Measurements from ENCODE around the gene SFTA2. TPM values are rescaled to one million over a fixed set of nuclear protein-coding genes. Genes with fewer than 3 reads are reported as not detected.

The SFTA2 gene
- total and polyA plus RNA-seq, 11 donors, result not detected

DNA sequence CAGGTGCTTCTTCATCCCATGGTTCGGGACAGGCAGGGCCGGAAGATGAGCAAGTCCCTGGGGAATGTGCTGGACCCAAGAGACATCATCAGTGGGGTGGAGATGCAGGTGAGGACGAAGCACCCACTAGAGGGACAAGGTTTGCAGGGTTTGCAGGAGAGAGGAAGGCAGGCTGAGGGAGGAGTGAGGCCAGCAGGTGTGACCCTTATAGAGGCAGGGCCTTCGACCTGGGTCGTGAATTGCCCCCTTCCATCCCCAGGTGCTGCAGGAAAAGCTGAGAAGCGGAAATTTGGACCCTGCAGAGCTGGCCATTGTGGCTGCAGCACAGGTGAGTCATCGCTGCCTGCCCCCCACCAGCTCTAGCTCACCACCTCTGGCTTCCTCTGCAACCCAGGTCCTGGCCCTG is 9.5 kb downstream of the SFTA2 start:
- no peak for TF ChIP-seq POLR2A (IDR thresholded peaks at IDR 0.05)
- TF ChIP-seq, protein P1, sequence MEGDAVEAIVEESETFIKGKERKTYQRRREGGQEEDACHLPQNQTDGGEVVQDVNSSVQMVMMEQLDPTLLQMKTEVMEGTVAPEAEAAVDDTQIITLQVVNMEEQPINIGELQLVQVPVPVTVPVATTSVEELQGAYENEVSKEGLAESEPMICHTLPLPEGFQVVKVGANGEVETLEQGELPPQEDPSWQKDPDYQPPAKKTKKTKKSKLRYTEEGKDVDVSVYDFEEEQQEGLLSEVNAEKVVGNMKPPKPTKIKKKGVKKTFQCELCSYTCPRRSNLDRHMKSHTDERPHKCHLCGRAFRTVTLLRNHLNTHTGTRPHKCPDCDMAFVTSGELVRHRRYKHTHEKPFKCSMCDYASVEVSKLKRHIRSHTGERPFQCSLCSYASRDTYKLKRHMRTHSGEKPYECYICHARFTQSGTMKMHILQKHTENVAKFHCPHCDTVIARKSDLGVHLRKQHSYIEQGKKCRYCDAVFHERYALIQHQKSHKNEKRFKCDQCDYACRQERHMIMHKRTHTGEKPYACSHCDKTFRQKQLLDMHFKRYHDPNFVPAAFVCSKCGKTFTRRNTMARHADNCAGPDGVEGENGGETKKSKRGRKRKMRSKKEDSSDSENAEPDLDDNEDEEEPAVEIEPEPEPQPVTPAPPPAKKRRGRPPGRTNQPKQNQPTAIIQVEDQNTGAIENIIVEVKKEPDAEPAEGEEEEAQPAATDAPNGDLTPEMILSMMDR (IDR thresholded peaks at IDR 0.05), result no peak

GRCh38 chr6:30918670-30919069 is 13.3 kb downstream of the SFTA2 start:
- Histone ChIP-seq H3K9me3 (no peaks in the 10 kb centered on the region), H3K36me3 (peaks cover 0 to 71% (median 65%) of the 10 kb centered on the region in 9 donors), H3K4me3 (no peak overlapping the region), H3K4me1 (peaks cover 0 to 22% (median 18%) of the 10 kb centered on the region in 12 donors), H3K27me3 (no peaks in the 10 kb centered on the region), H3K27ac (no peak overlapping the region)
- WGBS, 4 donors, result 95 to 98% (median 95%) methylated on average over 8 of the region's 8 CpGs
- no peak for DNase-seq
- TF ChIP-seq POLR2A (IDR thresholded peaks at IDR 0.05), result no peak
- TF ChIP-seq, protein P1 (IDR thresholded peaks at IDR 0.05), result no peak
- intact Hi-C loops (cut with DNase I), result loop anchor here in 4 of 10 donors (5.0 to 10.0 kb wide), 6 partner anchors 124 to 276 kb away; no protein-coding TSS in a partner anchor
- no peak for ATAC-seq

More for the DNA sequence above, 9.5 kb downstream of the SFTA2 start:
- Histone ChIP-seq H3K27me3 (no peaks in the 10 kb centered on the region), H3K9me3 (no peaks in the 10 kb centered on the region), H3K27ac (no peak overlapping the region), H3K4me1 (peaks cover 0 to 18% (median 0%) of the 10 kb centered on the region in 12 donors), H3K4me3 (no peak overlapping the region), H3K36me3 (peaks cover 0 to 92% (median 85%) of the 10 kb centered on the region in 9 donors)
- intact Hi-C loops (cut with DNase I), result loop anchor here in 2 of 10 donors (5.0 to 10.0 kb wide), 2 partner anchors 122 to 125 kb away; no protein-coding TSS in a partner anchor
- DNase-seq (no peak), ATAC-seq (no peak)
- WGBS, 4 donors, result 88 to 94% (median 91%) methylated on average over 7 of the region's 7 CpGs

- H3K4me3 ChIP-seq, result no peak overlapping the region
- peaks cover 0 to 62% (median 59%) of the 10 kb centered on the region in 9 donors for H3K36me3 ChIP-seq
- ATAC-seq (no peak), DNase-seq (no peak)
- WGBS, 4 donors, result 87 to 96% (median 92%) methylated on average over 8 of the region's 8 CpGs
- no peak for TF ChIP-seq POLR2A (IDR thresholded peaks at IDR 0.05)
- TF ChIP-seq, protein P1 (IDR thresholded peaks at IDR 0.05), result no peak
- intact Hi-C loops (cut with DNase I), result loop anchor here in 5 of 10 donors (2.0 to 10.0 kb wide), 7 partner anchors 125 to 277 kb away; no protein-coding TSS in a partner anchor
- no peaks in the 10 kb centered on the region for H3K9me3 ChIP-seq
- H3K4me1 ChIP-seq, result peaks cover 0 to 26% (median 22%) of the 10 kb centered on the region in 12 donors
- H3K27ac ChIP-seq, result no peak overlapping the region
- no peaks in the 10 kb centered on the region for H3K27me3 ChIP-seq
Measured at GRCh38 chr6:30917487-30917886, 14.5 kb downstream of the SFTA2 start.

- no peak for DNase-seq
- no peak overlapping the region for H3K27ac ChIP-seq
- H3K36me3 ChIP-seq, result peaks cover 0 to 61% (median 56%) of the 10 kb centered on the region in 9 donors
- no peaks in the 10 kb centered on the region for H3K9me3 ChIP-seq
- intact Hi-C loops (cut with DNase I), result loop anchor here in 5 of 10 donors (2.0 to 10.0 kb wide), 7 partner anchors 125 to 278 kb away; no protein-coding TSS in a partner anchor
- no peak overlapping the region for H3K4me3 ChIP-seq
- H3K4me1 ChIP-seq, result peaks cover 0 to 26% (median 22%) of the 10 kb centered on the region in 12 donors
- no peaks in the 10 kb centered on the region for H3K27me3 ChIP-seq
- 89 to 97% (median 93%) methylated on average over 7 of the region's 7 CpGs for WGBS, 4 donors
- TF ChIP-seq, protein P1 (IDR thresholded peaks at IDR 0.05), result no peak
- no peak for TF ChIP-seq POLR2A (IDR thresholded peaks at IDR 0.05)
- ATAC-seq, result no peak
Measured at GRCh38 chr6:30917041-30917440, 14.9 kb downstream of the SFTA2 start.
